Bronchial epithelial cell (primary cell): ENCODE data around the gene KIF1C. TPM values are rescaled to one million over a fixed set of nuclear protein-coding genes. Genes with fewer than 3 reads are reported as not detected.

Experiments used
- DNase-seq: peaks from one replicate; pipeline ENCODE4 v3.0.0-alpha.2; 2010; ENCODE audit warnings: low read depth
- FAIRE-seq: peaks from 2 replicates; lab custom pipeline; 2011; peaks lifted over from hg19 to GRCh38; lab: Jason Lieb, UNC
- H3K27me3 ChIP-seq: 2 replicates; pipeline ENCODE4 v1.5.1; 2011; ENCODE audit warnings: low read length; ENCODE audit not compliant: control insufficient read depth, insufficient read depth
- H3K36me3 ChIP-seq: 2 replicates; pipeline ENCODE4 v1.5.1; 2011; ENCODE audit warnings: low read length; ENCODE audit not compliant: control insufficient read depth, insufficient read depth
- H3K4me3 ChIP-seq: 2 replicates; pipeline ENCODE4 v1.5.1; 2011; ENCODE audit warnings: mild to moderate bottlenecking, low read depth, low read length, control low read depth
- CTCF ChIP-seq: IDR thresholded peaks from 2 replicates; pipeline ENCODE4 v1.5.1; 2011; ENCODE audit warnings: mild to moderate bottlenecking, moderate library complexity, low read length, control low read depth, inconsistent platforms; ENCODE audit not compliant: insufficient read depth, severe bottlenecking
- total RNA-seq: library from RNA; depleted of rRNA; stranded (reverse); fragments of >200 nt; gene quantifications from 2 replicates; pipeline ENCODE4 v1.2.1, GENCODE V29; 2014

KIF1C gene
- total RNA-seq, 1 donor from 2014 or later, result 89.0 TPM

DNA sequence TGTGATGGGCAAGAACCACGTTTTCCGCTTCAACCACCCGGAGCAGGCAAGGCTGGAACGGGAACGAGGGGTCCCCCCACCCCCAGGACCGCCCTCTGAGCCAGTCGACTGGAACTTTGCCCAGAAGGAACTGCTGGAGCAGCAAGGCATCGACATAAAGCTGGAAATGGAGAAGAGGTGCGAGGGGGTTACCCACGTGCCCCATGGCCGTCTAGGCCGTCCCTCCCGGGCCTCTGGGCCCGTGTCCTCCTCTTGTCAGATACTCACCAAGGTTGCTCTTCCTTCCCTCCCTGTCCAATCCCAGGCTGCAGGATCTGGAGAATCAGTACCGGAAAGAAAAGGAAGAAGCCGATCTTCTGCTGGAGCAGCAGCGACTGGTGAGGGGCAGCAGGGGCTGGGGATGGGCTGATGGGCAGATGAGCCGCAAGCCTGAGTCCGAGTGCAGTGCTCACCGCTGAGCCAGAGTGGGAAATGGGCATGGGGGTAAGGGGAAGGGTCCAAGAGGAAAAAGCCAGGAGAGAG, 22.8 kb downstream of the KIF1C start:
- DNase-seq (no peak), FAIRE-seq (no peak)
- H3K4me3 ChIP-seq, result no peak overlapping the region
- H3K27me3 ChIP-seq, result no peaks in the 10 kb centered on the region
- TF ChIP-seq CTCF, result no peak
- peaks cover 46% of the 10 kb centered on the region for H3K36me3 ChIP-seq

DNA sequence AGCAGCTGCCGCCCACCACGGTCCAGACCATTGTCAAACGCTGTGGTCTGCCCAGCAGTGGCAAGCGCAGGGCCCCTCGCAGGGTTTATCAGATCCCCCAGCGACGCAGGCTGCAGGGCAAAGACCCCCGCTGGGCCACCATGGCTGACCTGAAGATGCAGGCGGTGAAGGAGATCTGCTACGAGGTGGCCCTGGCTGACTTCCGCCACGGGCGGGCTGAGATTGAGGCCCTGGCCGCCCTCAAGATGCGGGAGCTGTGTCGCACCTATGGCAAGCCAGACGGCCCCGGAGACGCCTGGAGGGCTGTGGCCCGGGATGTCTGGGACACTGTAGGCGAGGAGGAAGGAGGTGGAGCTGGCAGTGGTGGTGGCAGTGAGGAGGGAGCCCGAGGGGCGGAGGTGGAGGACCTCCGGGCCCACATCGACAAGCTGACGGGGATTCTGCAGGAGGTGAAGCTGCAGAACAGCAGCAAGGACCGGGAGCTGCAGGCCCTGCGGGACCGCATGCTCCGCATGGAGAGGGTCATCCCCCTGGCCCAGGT, 24.5 kb downstream of the KIF1C start:
- no peak for FAIRE-seq
- H3K36me3 ChIP-seq, result peaks cover 40% of the 10 kb centered on the region

DNA sequence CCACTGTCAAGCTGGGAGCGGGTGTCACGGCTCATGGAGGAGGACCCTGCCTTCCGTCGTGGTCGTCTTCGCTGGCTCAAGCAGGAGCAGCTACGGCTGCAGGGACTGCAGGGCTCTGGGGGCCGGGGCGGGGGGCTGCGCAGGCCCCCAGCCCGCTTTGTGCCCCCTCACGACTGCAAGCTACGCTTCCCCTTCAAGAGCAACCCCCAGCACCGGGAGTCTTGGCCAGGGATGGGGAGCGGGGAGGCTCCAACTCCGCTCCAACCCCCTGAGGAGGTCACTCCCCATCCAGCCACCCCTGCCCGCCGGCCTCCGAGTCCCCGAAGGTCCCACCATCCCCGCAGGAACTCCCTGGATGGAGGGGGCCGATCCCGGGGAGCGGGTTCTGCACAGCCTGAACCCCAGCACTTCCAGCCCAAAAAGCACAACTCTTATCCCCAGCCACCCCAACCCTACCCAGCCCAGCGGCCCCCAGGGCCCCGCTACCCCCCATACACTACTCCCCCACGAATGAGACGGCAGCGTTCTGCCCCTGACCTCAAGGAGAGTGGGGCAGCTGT, 25.9 kb downstream of the KIF1C start:
- TF ChIP-seq CTCF, result no peak
- DNase-seq (no peak), FAIRE-seq (no peak)
- Histone ChIP-seq H3K36me3 (peaks cover 36% of the 10 kb centered on the region), H3K4me3 (no peak overlapping the region), H3K27me3 (no peaks in the 10 kb centered on the region)

More for the DNA sequence above, 24.5 kb downstream of the KIF1C start:
- no peak for DNase-seq
- Histone ChIP-seq H3K27me3 (no peaks in the 10 kb centered on the region), H3K4me3 (no peak overlapping the region)
- no peak for TF ChIP-seq CTCF

GRCh38 chr17:5024604-5025003, 26.9 kb downstream of the KIF1C start:
- no peak overlapping the region for H3K4me3 ChIP-seq
- peaks cover 30% of the 10 kb centered on the region for H3K36me3 ChIP-seq
- no peak for TF ChIP-seq CTCF
- H3K27me3 ChIP-seq, result no peaks in the 10 kb centered on the region
- no peak for FAIRE-seq
- DNase-seq, result no peak

GRCh38 chr17:5027299-5027698, 29.5 kb downstream of the KIF1C start:
- no peak for FAIRE-seq

More at GRCh38 chr17:5027299-5027698, 29.5 kb downstream of the KIF1C start:
- Histone ChIP-seq H3K36me3 (peaks cover 12% of the 10 kb centered on the region), H3K4me3 (no peak overlapping the region), H3K27me3 (no peaks in the 10 kb centered on the region)
- no peak for DNase-seq
- no peak for TF ChIP-seq CTCF
